HCT116 (cell line): Measurements from ENCODE around the gene UBE2L3. TPM values are rescaled to one million over a fixed set of nuclear protein-coding genes. Genes with fewer than 3 reads are reported as not detected.

Source experiments
- ATAC-seq: fragments of 200-7000 bp; cut with Tn5 transposase; 2 replicates; pipeline ENCODE4 v1.9.1; 2020; ENCODE audit warnings: mild to moderate bottlenecking, moderate library complexity
- BruUV-seq: library from RNA; stranded (reverse); fragments of 400-500 nt; replicated peaks from 2 replicates; lab custom pipeline; 2021; lab: Mats Ljungman, UMichigan
- CTCF ChIA-PET: fragments of 300-600 bp; sonication (Branson Sonifier 250); formaldehyde crosslinking; loops from one replicate; lab custom pipeline; 2021; ENCODE audit warnings: antibody characterized with exemption; lab: Charles Lee
- POLR2A ChIA-PET: fragments of 300-600, 350-600 bp; sonication (Branson Sonifier 250); formaldehyde crosslinking; loops from one replicate; lab custom pipeline; 2021; ENCODE audit warnings: antibody characterized with exemption; lab: Charles Lee
- RAD21 ChIA-PET, 2 experiments: fragments of 300-600 bp; sonication (Branson Sonifier 250); formaldehyde crosslinking; loops; one replicate each; lab custom pipeline; 2023; ENCODE audit warnings: low total read pairs in 2 of 2; ENCODE audit not compliant: uncharacterized antibody in 2 of 2, unreplicated experiment in 2 of 2, low non-redundant PET in 1 of 2; lab: Charles Lee
- DNase-seq: peaks from one replicate; pipeline ENCODE4 v3.0.0-alpha.2; 2010; ENCODE audit warnings: low read depth, low spot score
- H2AFZ ChIP-seq: fragments of 200-600 bp; shearing (Covaris generic), sonication (generic); 2 replicates; pipeline ENCODE4 v1.6.1; 2017; ENCODE audit warnings: low read depth, mixed run types, mixed read lengths, antibody characterized with exemption, low read length; ENCODE audit not compliant: poor library complexity, severe bottlenecking
- H3K27ac ChIP-seq: 2 replicates; pipeline ENCODE4 v1.5.1; 2012; ENCODE audit warnings: low read depth, low read length
- H3K27me3 ChIP-seq: fragments of 200-600 bp; sonication (generic); 2 replicates; pipeline ENCODE4 v1.6.1; 2016; ENCODE audit warnings: mixed run types, low read length, mixed read lengths; ENCODE audit not compliant: insufficient read depth
- H3K36me3 ChIP-seq, 2 experiments: fragments of 200-500 bp in 1 of 2; fragments of 200-600 bp in 1 of 2; sonication (Bioruptor generic) in 1 of 2; sonication (generic) in 1 of 2; 2 replicates each; pipeline versions ENCODE4 v1.5.1 to v1.6.1; 2014 to 2016; ENCODE audit warnings: low read length in 2 of 2, inconsistent platforms in 1 of 2, mixed read lengths in 1 of 2, mixed run types in 1 of 2; ENCODE audit not compliant: insufficient read depth in 2 of 2, control insufficient read depth in 1 of 2
- H3K4me1 ChIP-seq, 2 experiments: fragments of 200-600 bp in 1 of 2; sonication (generic) in 1 of 2; 2 replicates each; pipeline versions ENCODE4 v1.5.1 to v1.6.1; 2012 to 2017; ENCODE audit warnings: low read length in 2 of 2, inconsistent platforms in 1 of 2, mild to moderate bottlenecking in 1 of 2, mixed read lengths in 1 of 2, mixed run types in 1 of 2, moderate library complexity in 1 of 2; ENCODE audit not compliant: insufficient read depth in 2 of 2, control insufficient read depth in 1 of 2
- H3K4me2 ChIP-seq: fragments of 200-600 bp; sonication (generic); 2 replicates; pipeline ENCODE4 v1.6.1; 2017; ENCODE audit warnings: mixed run types, low read length, mixed read lengths
- H3K4me3 ChIP-seq, 2 experiments: fragments of 200-600 bp in 1 of 2; sonication (generic) in 1 of 2; replicated peaks in 1 of 2; 2 replicates each; pipeline ENCODE4 v1.5.1; 2011 to 2016; ENCODE audit warnings: low read length in 2 of 2, control low read depth in 1 of 2, low read depth in 1 of 2, mild to moderate bottlenecking in 1 of 2, mixed read lengths in 1 of 2, mixed run types in 1 of 2
- H3K79me2 ChIP-seq: fragments of 200-600 bp; sonication (generic); 2 replicates; pipeline ENCODE4 v1.6.1; 2017; ENCODE audit warnings: mild to moderate bottlenecking, mixed run types, low read length, moderate library complexity, mixed read lengths; ENCODE audit not compliant: insufficient read depth
- H3K9ac ChIP-seq: fragments of 200-600 bp; sonication (generic); 2 replicates; pipeline ENCODE4 v1.6.1; 2016; ENCODE audit warnings: low read length, mixed read lengths
- H3K9me2 ChIP-seq: fragments of 200-600 bp; sonication (generic), shearing (Covaris generic); 2 replicates; pipeline ENCODE4 v1.6.1; 2017; ENCODE audit warnings: mixed run types, mild to moderate bottlenecking, moderate library complexity; ENCODE audit not compliant: insufficient read depth
- H3K9me3 ChIP-seq, 2 experiments: fragments of 200-500 bp in 1 of 2; fragments of 200-600 bp in 1 of 2; sonication (Bioruptor generic) in 1 of 2; sonication (generic) in 1 of 2; 2 replicates each; pipeline ENCODE4 v1.6.1; 2014 to 2017; ENCODE audit warnings: low read length in 2 of 2, mixed read lengths in 2 of 2, inconsistent platforms in 1 of 2, low read depth in 1 of 2, mild to moderate bottlenecking in 1 of 2, mixed run types in 1 of 2, moderate library complexity in 1 of 2; ENCODE audit not compliant: control insufficient read depth in 1 of 2, insufficient read depth in 1 of 2
- H4K20me1 ChIP-seq: fragments of 200-600 bp; sonication (generic), shearing (Covaris generic); 2 replicates; pipeline ENCODE4 v1.6.1; 2017; ENCODE audit warnings: mixed run types, mild to moderate bottlenecking, moderate library complexity; ENCODE audit not compliant: insufficient read depth
- CEBPB ChIP-seq: IDR thresholded peaks from 2 replicates; pipeline ENCODE4 v1.6.1; 2012; ENCODE audit warnings: low read depth
- CTCF ChIP-seq, 3 experiments: fragments of 200-600 bp in 1 of 3; sonication (generic) in 1 of 3; IDR thresholded peaks in 2 of 3; conservative IDR thresholded peaks in 1 of 3; 2 replicates each; pipeline ENCODE4 v1.5.1; 2012 to 2017; ENCODE audit warnings: low read depth in 2 of 3, low read length in 2 of 3, antibody characterized with exemption in 1 of 3, borderline replicate concordance in 1 of 3, control low read depth in 1 of 3, mild to moderate bottlenecking in 1 of 3, mixed read lengths in 1 of 3, mixed run types in 1 of 3, moderate library complexity in 1 of 3; ENCODE audit not compliant: insufficient read depth in 1 of 3
- EZH2 ChIP-seq: fragments of 200-600 bp; sonication (generic); IDR thresholded peaks from 2 replicates; pipeline ENCODE4 v1.6.1; 2017; ENCODE audit warnings: antibody characterized with exemption, mixed run types
- EZH2phosphoT487 ChIP-seq: fragments of 200-600 bp; IDR thresholded peaks from 2 replicates; pipeline ENCODE4 v1.6.1; 2018; ENCODE audit warnings: antibody characterized with exemption, borderline replicate concordance
- MAX ChIP-seq: IDR thresholded peaks from 2 replicates; pipeline ENCODE4 v1.6.1; 2012
- TCF7L2 ChIP-seq: IDR thresholded peaks from 2 replicates; pipeline ENCODE4 v1.7.0; 2011; ENCODE audit warnings: borderline replicate concordance, inconsistent platforms; ENCODE audit not compliant: insufficient read depth, insufficient read length; ENCODE audit errors: extremely low read depth
- YY1 ChIP-seq: IDR thresholded peaks from 2 replicates; pipeline ENCODE4 v1.6.1; 2011; ENCODE audit warnings: low read length, low read depth, moderate library complexity, mild to moderate bottlenecking; ENCODE audit not compliant: insufficient replicate concordance; ENCODE audit errors: extremely low read depth
- ZFX ChIP-seq: fragments of 450-650 bp; IDR thresholded peaks from 2 replicates; pipeline ENCODE4 v1.6.1; 2017
- ZNF274 ChIP-seq: fragments of 200-500 bp; sonication (Bioruptor generic); IDR thresholded peaks from 2 replicates; pipeline ENCODE4 v1.6.1; 2014; ENCODE audit warnings: mild to moderate bottlenecking, low read depth, low read length, inconsistent platforms
- intact Hi-C: fragments of 100-400 bp; cut with micrococcal nuclease; formaldehyde crosslinking; loops from 2 replicates; pipeline ENCODE4 v1.10.0; 2022
- total RNA-seq: library from RNA; stranded (reverse); gene quantifications from one replicate; pipeline ENCODE4 v1.2.1, GENCODE V29; 2021; ENCODE audit not compliant: unreplicated experiment

Gene UBE2L3
- total RNA-seq, 1 experiment from 2014 or later = 55.6 TPM

DNA sequence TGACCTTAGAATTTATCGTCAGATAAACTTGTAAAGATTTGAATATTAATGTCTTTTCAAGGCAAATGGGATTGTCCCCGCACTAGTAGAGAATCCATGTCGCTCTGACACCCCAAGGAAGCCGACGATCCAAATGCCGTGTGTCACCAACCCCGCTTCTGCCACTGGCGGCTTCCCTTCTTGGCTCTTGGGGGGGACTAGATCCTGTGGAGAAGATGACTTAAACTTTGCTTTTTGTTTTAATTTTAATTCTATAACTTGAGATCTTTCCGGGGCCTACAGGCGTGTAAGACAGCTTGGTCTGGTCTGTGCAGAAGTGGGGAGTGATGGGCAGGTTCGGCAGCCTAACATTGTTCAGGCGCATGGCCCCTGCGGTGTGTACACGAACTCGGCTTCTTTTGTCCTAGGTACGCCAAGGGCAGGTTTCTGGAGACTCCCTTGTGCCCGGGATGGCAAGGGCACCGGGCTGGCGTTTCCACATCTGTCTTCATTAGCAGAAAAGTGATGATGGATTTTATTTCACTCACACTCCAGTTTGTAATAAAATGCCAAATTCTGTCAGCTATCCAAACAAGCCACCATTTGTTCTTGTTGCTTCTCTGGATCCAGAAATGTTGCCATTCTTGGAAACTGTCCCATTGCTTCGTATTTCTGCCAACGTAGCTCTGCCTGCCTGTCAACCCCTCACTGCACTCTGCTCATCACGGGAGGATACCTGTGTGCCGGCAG is 55.6 kb downstream of the UBE2L3 start:
- TF ChIP-seq EZH2phosphoT487 (no peak), ZNF274 (no peak), TCF7L2 (no peak), EZH2 (no peak), ZFX (no peak), CEBPB (no peak), CTCF (IDR thresholded peaks at IDR 0.05 in 2 of 3, conservative IDR thresholded peaks at IDR 0.05 in 1 of 3; ENCODE audit: borderline replicate concordance in 1 of 3, insufficient read depth in 1 of 3, low read depth in 2 of 3, low read length in 2 of 3) (no peak), YY1 (no peak), MAX (no peak)
- TF ChIP-seq, all 23 proteins: peak for 0
- Histone ChIP-seq H3K9ac (no peak overlapping the region), H3K4me1 (peaks cover 2 to 15% of the 10 kb centered on the region in 2 experiments), H3K4me2 (no peak overlapping the region), H3K79me2 (peaks cover 74% of the 10 kb centered on the region), H3K27me3 (no peaks in the 10 kb centered on the region), H3K36me3 (peaks cover 0 to 29% of the 10 kb centered on the region in 2 experiments; a peak in 1 of 4 replicates), H3K9me2 (no peaks in the 10 kb centered on the region), H4K20me1 (no peaks in the 10 kb centered on the region), H2AFZ (no peak overlapping the region), H3K9me3 (no peaks in the 10 kb centered on the region), H3K4me3 (no peak overlapping the region), H3K27ac (peak overlapping the region; percentile 7; the same call in 1 of the 2 replicates)
- ATAC-seq (no peak), DNase-seq (no peak)
- POLR2A ChIA-PET = interaction anchor here (0.9 kb wide), 1 partner anchor 19 kb away, joined by 3 read pairs; the partner anchor contains the start of gene SDF2L1
- intact Hi-C loops = no loop called here
- BruUV-seq = no TSS peak
- CTCF ChIA-PET = interaction anchor here (0.7 to 3.2 kb wide), 3 partner anchors 9 to 24 kb away, joined by 3 to 16 read pairs (median 3); partner anchors contain the start of genes CCDC116 and SDF2L1
- RAD21 ChIA-PET = no interaction called here
